ENCODE data around the gene HIVEP3. TPM values are rescaled to one million over a fixed set of nuclear protein-coding genes. Genes with fewer than 3 reads are reported as not detected.
A peak's percentile ranks its signal among the peaks of the same experiment; 100 is the strongest.

HIVEP3 gene
- total RNA-seq, 1 donor from 2014 or later, result 0.37 TPM

GRCh38 chr1:41958015-41958673 is 39.4 kb upstream of the HIVEP3 start:
- Histone ChIP-seq H2AFZ (replicated peaks) (no peak overlapping the region), H3K27ac (no peak overlapping the region), H3K27me3 (no peaks in the 10 kb centered on the region), H3K9me3 (ENCODE audit: low read depth) (no peaks in the 10 kb centered on the region), H4K20me1 (ENCODE audit: low read depth) (no peaks in the 10 kb centered on the region), H3K79me2 (ENCODE audit: low read depth) (no peaks in the 10 kb centered on the region), H3F3A (ENCODE audit: low read depth) (peaks cover 8% of the 10 kb centered on the region), H3K36me3 (no peaks in the 10 kb centered on the region), H3K9ac (no peak overlapping the region), H3K4me3 (no peak overlapping the region), H3K4me1 (peaks cover 16% of the 10 kb centered on the region), H3K4me2 (no peak overlapping the region)
- Mint-ChIP-seq H3K9me3 (peaks cover 3% of the 10 kb centered on the region), H3K4me3 (no peak overlapping the region), H3K4me1 (peaks cover 28% of the 10 kb centered on the region), H3K27ac (no peak overlapping the region), H3K36me3 (no peaks in the 10 kb centered on the region), H3K27me3 (ENCODE audit: insufficient read depth, low read depth) (no peaks in the 10 kb centered on the region)
- no peak for DNase-seq (ENCODE audit: low spot score)
- TF ChIP-seq CTCF (IDR thresholded peaks at IDR 0.05) (no peak), EZH2 (IDR thresholded peaks at IDR 0.05) (no peak), EZH2phosphoT487 (IDR thresholded peaks at IDR 0.05) (no peak)

DNA sequence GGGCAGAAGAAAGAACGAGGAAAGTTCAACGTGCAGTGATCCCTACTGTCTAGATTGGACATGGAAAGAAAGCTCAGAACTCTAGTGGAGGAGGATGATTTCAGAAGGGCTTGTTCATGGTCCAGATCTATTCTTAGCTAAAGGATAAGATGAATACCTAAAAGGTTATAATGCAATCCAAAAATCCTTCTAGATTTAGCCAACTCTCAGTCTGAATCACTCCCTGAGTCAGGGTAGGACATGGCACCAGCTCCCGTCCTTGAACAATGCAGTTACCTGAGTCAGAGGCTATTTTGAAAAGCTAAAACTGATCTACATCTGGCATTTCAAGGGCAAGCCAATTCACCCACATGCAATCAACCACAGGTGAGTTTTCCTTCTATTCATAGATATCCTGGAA is 38.8 kb upstream of the HIVEP3 start:
- H3K9me3 Mint-ChIP-seq, result peaks cover 3% of the 10 kb centered on the region
- H3K36me3 ChIP-seq, result no peaks in the 10 kb centered on the region
- H3K36me3 Mint-ChIP-seq, result no peaks in the 10 kb centered on the region
- no peak overlapping the region for H3K27ac Mint-ChIP-seq
- no peaks in the 10 kb centered on the region for H3K27me3 Mint-ChIP-seq (ENCODE audit: insufficient read depth, low read depth)
- no peak overlapping the region for H3K4me3 ChIP-seq
- TF ChIP-seq EZH2phosphoT487 (IDR thresholded peaks at IDR 0.05), result no peak
- TF ChIP-seq CTCF (IDR thresholded peaks at IDR 0.05), result no peak
- TF ChIP-seq EZH2 (IDR thresholded peaks at IDR 0.05), result no peak
- no peak for DNase-seq (ENCODE audit: low spot score)
- H3K4me3 Mint-ChIP-seq, result no peak overlapping the region
- H4K20me1 ChIP-seq (ENCODE audit: low read depth), result no peaks in the 10 kb centered on the region
- peaks cover 16% of the 10 kb centered on the region for H3K4me1 ChIP-seq
- H3K4me1 Mint-ChIP-seq, result peaks cover 31% of the 10 kb centered on the region
- H3K9me3 ChIP-seq (ENCODE audit: low read depth), result no peaks in the 10 kb centered on the region
- H3K9ac ChIP-seq, result no peak overlapping the region
- H3K27ac ChIP-seq, result no peak overlapping the region
- no peaks in the 10 kb centered on the region for H3K27me3 ChIP-seq
- H3K79me2 ChIP-seq (ENCODE audit: low read depth), result no peaks in the 10 kb centered on the region
- no peak overlapping the region for H3K4me2 ChIP-seq
- H3F3A ChIP-seq (ENCODE audit: low read depth), result peaks cover 8% of the 10 kb centered on the region
- no peak overlapping the region for H2AFZ ChIP-seq (replicated peaks)

- TF ChIP-seq EZH2phosphoT487 (IDR thresholded peaks at IDR 0.05) (no peak), EZH2 (IDR thresholded peaks at IDR 0.05) (no peak), CTCF (IDR thresholded peaks at IDR 0.05) (no peak)
- no peak overlapping the region for H3K27ac Mint-ChIP-seq
- DNase-seq (ENCODE audit: low spot score), result peak; percentile 43
- Histone ChIP-seq H4K20me1 (ENCODE audit: low read depth) (no peaks in the 10 kb centered on the region), H3F3A (ENCODE audit: low read depth) (peaks cover 8% of the 10 kb centered on the region), H3K79me2 (ENCODE audit: low read depth) (no peaks in the 10 kb centered on the region), H3K27ac (no peak overlapping the region), H3K36me3 (no peaks in the 10 kb centered on the region), H3K9me3 (ENCODE audit: low read depth) (no peaks in the 10 kb centered on the region), H3K9ac (no peak overlapping the region), H3K4me1 (peaks cover 16% of the 10 kb centered on the region), H3K27me3 (no peaks in the 10 kb centered on the region), H3K4me2 (no peak overlapping the region), H3K4me3 (no peak overlapping the region), H2AFZ (replicated peaks) (no peak overlapping the region)
- H3K4me3 Mint-ChIP-seq, result no peak overlapping the region
- peaks cover 31% of the 10 kb centered on the region for H3K4me1 Mint-ChIP-seq
- peaks cover 3% of the 10 kb centered on the region for H3K9me3 Mint-ChIP-seq
- H3K27me3 Mint-ChIP-seq (ENCODE audit: insufficient read depth, low read depth), result no peaks in the 10 kb centered on the region
- no peaks in the 10 kb centered on the region for H3K36me3 Mint-ChIP-seq
Observed at GRCh38 chr1:41955461-41956159, 36.9 kb upstream of the HIVEP3 start.
